CD4-positive, alpha-beta T cell (primary cell): ENCODE data around the gene SLC43A1. TPM values are rescaled to one million over a fixed set of nuclear protein-coding genes. Genes with fewer than 3 reads are reported as not detected.

Experiments
- ATAC-seq: fragments of 200-7000 bp; cut with Tn5 transposase; one replicate; pipeline ENCODE4 v1.10.0; 2022; ENCODE audit warnings: mild to moderate bottlenecking; ENCODE audit not compliant: poor library complexity
- CTCF ChIA-PET: fragments of 350-600 bp; sonication (Branson Sonifier 250); formaldehyde crosslinking; loops from one replicate; lab custom pipeline; 2021; ENCODE audit warnings: antibody characterized with exemption, inconsistent platforms; lab: Charles Lee
- POLR2A ChIA-PET: fragments of 350-600 bp; sonication (Branson Sonifier 250); formaldehyde crosslinking; loops from one replicate; lab custom pipeline; 2021; ENCODE audit warnings: antibody characterized with exemption, inconsistent platforms; lab: Charles Lee
- DNase-seq, 14 experiments: peaks; one replicate each; pipeline ENCODE4 v3.0.0-alpha.2; 2013 to 2020; ENCODE audit warnings: mixed read lengths in 2 of 14
- H3K27ac ChIP-seq, 2 donors: one replicate each; pipeline versions ENCODE4 v1.5.1 to v1.7.0; 2013; ENCODE audit warnings: low read length in 2 of 2, low read depth in 1 of 2, mild to moderate bottlenecking in 1 of 2
- H3K27me3 ChIP-seq, 2 experiments: 1 replicate in 1 of 2; 2 replicates in 1 of 2; pipeline versions ENCODE4 v1.6.1 to v1.7.0; 2013; ENCODE audit warnings: low read length in 2 of 2, control low read depth in 1 of 2, mild to moderate bottlenecking in 1 of 2, moderate library complexity in 1 of 2; ENCODE audit not compliant: insufficient read depth in 2 of 2, control insufficient read depth in 1 of 2
- H3K36me3 ChIP-seq: one replicate; pipeline ENCODE4 v1.6.1; 2013; ENCODE audit warnings: low read length, control low read depth; ENCODE audit not compliant: insufficient read depth
- H3K4me1 ChIP-seq: one replicate; pipeline ENCODE4 v1.6.1; 2013; ENCODE audit warnings: low read length, control low read depth; ENCODE audit not compliant: insufficient read depth
- H3K4me3 ChIP-seq: one replicate; pipeline ENCODE4 v1.5.1; 2013; ENCODE audit warnings: mild to moderate bottlenecking, low read length, moderate library complexity
- H3K9me3 ChIP-seq, 2 experiments: 1 replicate in 1 of 2; 2 replicates in 1 of 2; pipeline versions ENCODE4 v1.6.1 to v1.7.0; 2013; ENCODE audit warnings: low read length in 2 of 2, mild to moderate bottlenecking in 2 of 2, control low read depth in 1 of 2, moderate library complexity in 1 of 2; ENCODE audit not compliant: control insufficient read depth in 1 of 2, insufficient read depth in 1 of 2
- H3K27ac Mint-ChIP-seq: one replicate; pipeline ENCODE4 v1.8.0; 2020; ENCODE audit warnings: mixed read lengths
- H3K27me3 Mint-ChIP-seq: one replicate; pipeline ENCODE4 v1.8.0; 2021; ENCODE audit warnings: mixed read lengths
- H3K36me3 Mint-ChIP-seq: one replicate; pipeline ENCODE4 v1.8.0; 2021; ENCODE audit warnings: low read depth, mixed read lengths
- H3K4me1 Mint-ChIP-seq: one replicate; pipeline ENCODE4 v1.8.0; 2021; ENCODE audit warnings: low read depth, mixed read lengths
- H3K4me3 Mint-ChIP-seq: one replicate; pipeline ENCODE4 v1.8.0; 2020; ENCODE audit warnings: mild to moderate bottlenecking, mixed read lengths
- H3K9me3 Mint-ChIP-seq: one replicate; pipeline ENCODE4 v1.8.0; 2020; ENCODE audit warnings: mixed read lengths
- CTCF ChIP-seq: fragments of 200-600 bp; IDR thresholded peaks from one replicate; pipeline ENCODE4 v1.8.0; 2022; ENCODE audit warnings: antibody characterized with exemption, mild to moderate bottlenecking
- intact Hi-C, 2 experiments: fragments of 100-400 bp; cut with DNase I in 1 of 2; cut with micrococcal nuclease in 1 of 2; formaldehyde crosslinking; loops; one replicate each; pipeline versions ENCODE4 v1.15.1 to v1.9.0; 2023 to 2025; cut with DNase I, micrococcal nuclease
- total RNA-seq, 174 experiments: library from RNA in 2 of 174; stranded (reverse) in 2 of 174; gene quantifications; one replicate each; pipeline ENCODE4 v1.2.3 and lab custom pipeline; 2021 to 2026

Gene SLC43A1
- total RNA-seq, 2 experiments from 2014 or later: 3.1 to 4.2 TPM

- TF ChIP-seq CTCF: no peak
- Mint-ChIP-seq H3K4me3 (no peak overlapping the region), H3K27ac (no peak overlapping the region)
Measured at GRCh38 chr11:57508341-57509170, 6.9 kb downstream of the SLC43A1 start.

GRCh38 chr11:57506522-57506921 is 9.0 kb downstream of the SLC43A1 start:
- no peak overlapping the region for H3K27ac ChIP-seq
- H3K4me1 ChIP-seq: no peaks in the 10 kb centered on the region
- Mint-ChIP-seq H3K36me3 (peaks cover 14% of the 10 kb centered on the region), H3K4me1 (peaks cover 6% of the 10 kb centered on the region), H3K4me3 (no peak overlapping the region), H3K27me3 (no peaks in the 10 kb centered on the region), H3K9me3 (no peaks in the 10 kb centered on the region), H3K27ac (no peak overlapping the region)
- H3K36me3 ChIP-seq: peaks cover 13% of the 10 kb centered on the region
- no peaks in the 10 kb centered on the region for H3K27me3 ChIP-seq
- CTCF ChIA-PET: interaction anchor here (1.2 kb wide), 1 partner anchor 10 kb away, joined by 3 read pairs; no protein-coding TSS in a partner anchor
- POLR2A ChIA-PET: interaction anchor here (1.0 kb wide), 1 partner anchor 33 kb away, joined by 3 read pairs; no protein-coding TSS in a partner anchor
- intact Hi-C loops: no loop called here
- H3K4me3 ChIP-seq: no peak overlapping the region
- TF ChIP-seq CTCF: no peak
- DNase-seq (no peak), ATAC-seq (no peak)
- no peaks in the 10 kb centered on the region for H3K9me3 ChIP-seq

More at GRCh38 chr11:57508341-57509170, 6.9 kb downstream of the SLC43A1 start:
- H3K4me1 ChIP-seq: peaks cover 11% of the 10 kb centered on the region
- Mint-ChIP-seq H3K4me1 (peaks cover 27% of the 10 kb centered on the region), H3K36me3 (peaks cover 8% of the 10 kb centered on the region), H3K27me3 (no peaks in the 10 kb centered on the region), H3K9me3 (no peaks in the 10 kb centered on the region)
- H3K36me3 ChIP-seq: peaks cover 9% of the 10 kb centered on the region
- no peak overlapping the region for H3K27ac ChIP-seq
- no peaks in the 10 kb centered on the region for H3K9me3 ChIP-seq
- no peak for ATAC-seq
- POLR2A ChIA-PET: no interaction called here
- intact Hi-C loops: no loop called here
- DNase-seq: no peak
- H3K27me3 ChIP-seq: no peaks in the 10 kb centered on the region
- CTCF ChIA-PET: no interaction called here
- no peak overlapping the region for H3K4me3 ChIP-seq

DNA sequence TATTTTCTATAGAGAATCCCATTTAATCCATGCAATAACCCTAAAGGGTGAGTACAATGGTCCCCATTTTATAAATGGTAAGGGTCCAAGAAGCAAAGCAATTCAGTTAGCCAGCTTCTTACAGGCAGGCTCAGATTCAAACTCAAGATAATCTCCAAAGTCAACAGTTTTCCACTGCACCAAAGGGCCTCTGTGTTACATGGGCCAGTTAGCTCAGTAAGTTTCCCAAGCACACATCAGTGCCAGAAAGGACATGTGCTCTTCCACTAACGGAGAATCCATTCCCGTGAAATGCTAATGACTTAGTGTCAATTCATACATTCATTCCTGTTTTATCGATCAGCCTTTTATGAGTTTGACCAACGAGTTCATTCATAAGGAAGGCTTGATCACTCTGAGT is 11.0 kb downstream of the SLC43A1 start:
- CTCF ChIA-PET: interaction anchor here (1.0 kb wide), 1 partner anchor 24 kb away, joined by 3 read pairs; no protein-coding TSS in a partner anchor
- no peak overlapping the region for H3K27ac Mint-ChIP-seq

More for the DNA sequence above, 11.0 kb downstream of the SLC43A1 start:
- no peak for DNase-seq
- TF ChIP-seq CTCF: no peak
- ATAC-seq: no peak
- Histone ChIP-seq H3K27ac (no peak overlapping the region), H3K27me3 (no peaks in the 10 kb centered on the region), H3K9me3 (no peaks in the 10 kb centered on the region), H3K4me1 (no peaks in the 10 kb centered on the region), H3K4me3 (no peak overlapping the region), H3K36me3 (peaks cover 27% of the 10 kb centered on the region)
- Mint-ChIP-seq H3K9me3 (no peaks in the 10 kb centered on the region), H3K4me3 (no peak overlapping the region), H3K27me3 (no peaks in the 10 kb centered on the region), H3K36me3 (peaks cover 24% of the 10 kb centered on the region), H3K4me1 (no peaks in the 10 kb centered on the region)
- intact Hi-C loops: no loop called here
- POLR2A ChIA-PET: no interaction called here
